ENCODE measurements around the gene INHBE.

Gene INHBE

GRCh38 chr12:57460468-57460784 lies 5.3 kb downstream of the INHBE start (continued):
- TF ChIP-seq ZNF324 (tag by site-specific recombination; IDR thresholded peaks at IDR 0.05) (no peak), ZBTB48 (tag by site-specific recombination; IDR thresholded peaks at IDR 0.05) (no peak), ZSCAN16 (tag by site-specific recombination; IDR thresholded peaks at IDR 0.05) (no peak), PRDM10 (tag by site-specific recombination; IDR thresholded peaks at IDR 0.05) (no peak), GLI4 (tag by site-specific recombination; IDR thresholded peaks at IDR 0.05) (no peak), REPIN1 (tag by site-specific recombination; IDR thresholded peaks at IDR 0.05; ENCODE audit: low read depth) (no peak), ZSCAN18 (tag by site-specific recombination; IDR thresholded peaks at IDR 0.05) (no peak), ZNF558 (tag by site-specific recombination; IDR thresholded peaks at IDR 0.05) (no peak), ZNF488 (tag by site-specific recombination; IDR thresholded peaks at IDR 0.05) (no peak), KLF17 (tag by site-specific recombination; IDR thresholded peaks at IDR 0.05) (0 out of 2 replicates have a peak, but pooled peaks have one; percentile 8), GLIS2 (tag by site-specific recombination; IDR thresholded peaks at IDR 0.05) (peak; percentile 75; the same call in 1 of the 2 replicates), ZNF433 (tag by site-specific recombination; IDR thresholded peaks at IDR 0.05; ENCODE audit: low read depth) (no peak), ZNF423 (tag by site-specific recombination; IDR thresholded peaks at IDR 0.05) (no peak), ZNF366 (tag by site-specific recombination; conservative IDR thresholded peaks at IDR 0.05) (peak; percentile 91), ZNF473 (tag by site-specific recombination; IDR thresholded peaks at IDR 0.05) (no peak), KLF9 (tag by site-specific recombination; IDR thresholded peaks at IDR 0.05; ENCODE audit: low read depth) (no peak), ZBTB11 (tag by site-specific recombination; conservative IDR thresholded peaks at IDR 0.05; ENCODE audit: low read depth) (peak; percentile 73), ZNF529 (tag by site-specific recombination; IDR thresholded peaks at IDR 0.05; ENCODE audit: insufficient replicate concordance) (no peak), PATZ1 (tag by site-specific recombination; IDR thresholded peaks at IDR 0.05) (peak; percentile 9; the same call in 1 of the 2 replicates), ZNF629 (tag by site-specific recombination; IDR thresholded peaks at IDR 0.05) (no peak), ZNF513 (tag by site-specific recombination; IDR thresholded peaks at IDR 0.05) (no peak), ZNF362 (tag by site-specific recombination; IDR thresholded peaks at IDR 0.05) (no peak), GLIS1 (tag by site-specific recombination; IDR thresholded peaks at IDR 0.05) (peak; percentile 96), ZNF707 (tag by site-specific recombination; IDR thresholded peaks at IDR 0.05) (no peak), ZNF146 (tag by site-specific recombination; IDR thresholded peaks at IDR 0.05) (no peak)

All from HEK293 (cell line).